Measurements from ENCODE around the gene CACNB3.

The CACNB3 gene

DNA sequence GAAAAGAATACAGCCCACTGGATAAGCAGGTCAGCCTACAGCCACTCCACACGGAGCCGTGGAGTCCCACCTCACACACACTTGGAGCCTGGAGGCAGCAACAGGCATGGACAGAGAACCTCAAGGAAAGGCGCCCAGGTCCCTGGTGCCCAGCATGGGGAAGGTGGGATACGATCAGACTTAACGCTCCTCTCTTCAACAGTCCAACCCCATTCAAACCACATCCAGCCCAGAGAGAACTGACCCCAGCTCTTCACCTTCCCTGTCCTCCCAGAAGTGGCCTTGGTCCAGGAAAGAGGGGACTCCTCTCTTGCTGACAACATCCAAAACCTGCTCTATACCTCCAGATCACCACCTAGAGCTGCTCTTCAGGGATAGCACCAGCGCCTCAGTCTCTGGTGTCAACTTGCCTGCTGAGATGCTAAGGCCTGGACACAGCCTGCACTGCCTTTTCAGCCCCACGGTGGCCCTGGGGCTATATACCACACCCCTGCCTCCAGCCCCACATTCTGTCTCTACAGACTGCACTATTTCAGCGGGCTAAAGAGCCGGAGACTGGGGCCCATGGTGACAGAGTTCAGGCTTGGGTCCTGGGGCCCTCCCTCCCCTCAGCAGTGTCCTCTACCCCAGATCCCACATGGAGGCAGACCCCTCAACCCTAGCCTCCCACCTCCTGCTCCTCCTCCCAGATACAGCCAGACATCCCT lies 36.4 kb upstream of the CACNB3 start:
- Histone ChIP-seq H3K27me3 (ENCODE audit: control insufficient read depth, low read length) (peaks cover 10% of the 10 kb centered on the region; the same call in 1 of the 2 replicates), H3K27ac (ENCODE audit: low read depth, low read length) (no peak overlapping the region), H3K4me1 (ENCODE audit: control insufficient read depth, low read length) (peaks cover 6% of the 10 kb centered on the region; the same call in 1 of the 2 replicates), H3K9me2 (replicated peaks; ENCODE audit: control insufficient read depth, low read length) (no peaks in the 10 kb centered on the region), H4K20me1 (ENCODE audit: control insufficient read depth, insufficient read depth, low read depth, low read length) (no peaks in the 10 kb centered on the region), H3K36me3 (ENCODE audit: control insufficient read depth, low read length) (no peaks in the 10 kb centered on the region), H3K79me2 (ENCODE audit: control insufficient read depth, low read length) (no peaks in the 10 kb centered on the region), H3F3A (ENCODE audit: control insufficient read depth, insufficient read depth) (no peaks in the 10 kb centered on the region), H3K4me2 (ENCODE audit: low read length) (no peak overlapping the region), H3K4me3 (ENCODE audit: low read length) (no peak overlapping the region), H3K9me3 (ENCODE audit: control insufficient read depth, insufficient read depth, low read length) (no peaks in the 10 kb centered on the region)
- TF ChIP-seq, protein P1, sequence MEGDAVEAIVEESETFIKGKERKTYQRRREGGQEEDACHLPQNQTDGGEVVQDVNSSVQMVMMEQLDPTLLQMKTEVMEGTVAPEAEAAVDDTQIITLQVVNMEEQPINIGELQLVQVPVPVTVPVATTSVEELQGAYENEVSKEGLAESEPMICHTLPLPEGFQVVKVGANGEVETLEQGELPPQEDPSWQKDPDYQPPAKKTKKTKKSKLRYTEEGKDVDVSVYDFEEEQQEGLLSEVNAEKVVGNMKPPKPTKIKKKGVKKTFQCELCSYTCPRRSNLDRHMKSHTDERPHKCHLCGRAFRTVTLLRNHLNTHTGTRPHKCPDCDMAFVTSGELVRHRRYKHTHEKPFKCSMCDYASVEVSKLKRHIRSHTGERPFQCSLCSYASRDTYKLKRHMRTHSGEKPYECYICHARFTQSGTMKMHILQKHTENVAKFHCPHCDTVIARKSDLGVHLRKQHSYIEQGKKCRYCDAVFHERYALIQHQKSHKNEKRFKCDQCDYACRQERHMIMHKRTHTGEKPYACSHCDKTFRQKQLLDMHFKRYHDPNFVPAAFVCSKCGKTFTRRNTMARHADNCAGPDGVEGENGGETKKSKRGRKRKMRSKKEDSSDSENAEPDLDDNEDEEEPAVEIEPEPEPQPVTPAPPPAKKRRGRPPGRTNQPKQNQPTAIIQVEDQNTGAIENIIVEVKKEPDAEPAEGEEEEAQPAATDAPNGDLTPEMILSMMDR (IDR thresholded peaks at IDR 0.05; ENCODE audit: low read depth, low read length, poor library complexity, severe bottlenecking): no peak
- TF ChIP-seq EZH2phosphoT487 (IDR thresholded peaks at IDR 0.05; ENCODE audit: borderline replicate concordance, low read length): no peak

DNA sequence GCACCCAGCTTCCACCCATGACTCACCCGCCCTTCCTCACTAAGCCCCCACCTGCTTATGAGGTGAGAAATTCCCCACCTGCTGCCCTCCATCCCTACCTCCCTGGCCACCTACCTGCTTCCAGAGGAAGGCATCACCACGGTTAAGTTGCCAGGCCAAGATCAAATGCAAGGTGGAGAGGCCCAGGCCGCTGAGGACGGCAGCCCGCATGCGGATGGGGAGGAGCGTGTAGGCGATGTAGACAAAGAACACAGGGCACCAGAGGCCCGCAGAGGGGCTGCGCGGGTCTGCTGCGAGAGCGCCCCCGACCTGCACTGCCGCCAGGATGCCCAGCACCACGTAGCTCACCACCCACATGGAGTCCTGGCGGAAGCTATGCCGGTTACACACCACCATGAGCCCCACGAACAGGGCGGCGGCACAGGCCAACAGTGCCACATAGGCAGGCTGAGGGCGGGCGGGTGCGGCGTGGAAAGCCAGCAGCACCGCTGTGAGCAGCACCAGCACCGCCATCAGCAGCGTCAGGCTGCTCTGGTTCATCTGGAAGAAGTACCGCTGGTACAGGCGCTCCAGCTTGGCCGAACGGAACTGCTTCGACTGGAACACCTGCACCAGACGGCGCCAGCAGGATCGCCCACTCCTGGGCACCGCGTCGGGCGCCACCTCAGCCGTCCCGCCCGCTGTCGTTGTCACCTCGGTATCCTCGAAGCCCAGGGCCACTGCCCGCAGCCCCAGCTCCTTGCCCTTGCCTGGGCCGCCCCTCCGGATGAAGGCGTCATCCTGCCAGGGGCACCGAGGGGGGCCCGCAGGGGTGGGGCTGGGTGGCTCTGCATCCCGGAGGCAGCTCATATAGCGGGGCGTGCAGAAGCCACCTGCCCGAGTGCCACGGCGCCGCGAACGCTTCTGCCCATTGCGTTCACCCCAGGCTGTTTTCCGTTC lies 35.6 kb upstream of the CACNB3 start:
- Histone ChIP-seq H3K4me1 (ENCODE audit: control insufficient read depth, low read length) (peaks cover 6% of the 10 kb centered on the region; the same call in 1 of the 2 replicates), H3K9me2 (replicated peaks; ENCODE audit: control insufficient read depth, low read length) (no peaks in the 10 kb centered on the region), H3K79me2 (ENCODE audit: control insufficient read depth, low read length) (no peaks in the 10 kb centered on the region), H3K36me3 (ENCODE audit: control insufficient read depth, low read length) (no peaks in the 10 kb centered on the region), H4K20me1 (ENCODE audit: control insufficient read depth, insufficient read depth, low read depth, low read length) (no peaks in the 10 kb centered on the region), H3K27me3 (ENCODE audit: control insufficient read depth, low read length) (peaks cover 19% of the 10 kb centered on the region), H3K9me3 (ENCODE audit: control insufficient read depth, insufficient read depth, low read length) (no peaks in the 10 kb centered on the region), H3K4me2 (ENCODE audit: low read length) (no peak overlapping the region), H3K27ac (ENCODE audit: low read depth, low read length) (no peak overlapping the region), H3K4me3 (ENCODE audit: low read length) (no peak overlapping the region), H3F3A (ENCODE audit: control insufficient read depth, insufficient read depth) (no peaks in the 10 kb centered on the region)
- TF ChIP-seq, protein P1 (IDR thresholded peaks at IDR 0.05; ENCODE audit: low read depth, low read length, poor library complexity, severe bottlenecking): no peak

DNA sequence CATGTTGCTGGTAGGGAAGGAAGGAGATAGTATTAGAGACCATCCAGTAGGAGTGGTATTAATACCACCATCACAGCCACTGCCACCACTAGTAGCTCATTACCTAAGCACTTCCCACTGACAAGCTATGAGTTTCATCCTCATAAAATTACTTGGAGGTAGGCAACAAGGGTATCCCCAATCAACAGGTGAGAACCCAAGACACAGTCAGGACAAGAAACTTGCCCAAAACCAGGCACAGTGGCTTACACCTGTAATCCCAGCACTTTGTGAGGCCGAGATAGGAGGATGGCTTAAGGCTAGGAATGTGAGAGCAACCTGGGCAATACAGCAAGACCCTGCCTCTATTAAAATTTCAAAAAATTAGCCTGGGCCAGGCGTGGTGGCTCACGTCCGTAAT lies 34.9 kb upstream of the CACNB3 start:
- Histone ChIP-seq H3K27ac (ENCODE audit: low read depth, low read length) (no peak overlapping the region), H3K9me2 (replicated peaks; ENCODE audit: control insufficient read depth, low read length) (no peaks in the 10 kb centered on the region), H3K4me2 (ENCODE audit: low read length) (no peak overlapping the region), H3K79me2 (ENCODE audit: control insufficient read depth, low read length) (no peaks in the 10 kb centered on the region), H3F3A (ENCODE audit: control insufficient read depth, insufficient read depth) (no peaks in the 10 kb centered on the region), H3K9me3 (ENCODE audit: control insufficient read depth, insufficient read depth, low read length) (no peaks in the 10 kb centered on the region), H3K27me3 (ENCODE audit: control insufficient read depth, low read length) (peaks cover 26% of the 10 kb centered on the region), H3K4me3 (ENCODE audit: low read length) (no peak overlapping the region), H4K20me1 (ENCODE audit: control insufficient read depth, insufficient read depth, low read depth, low read length) (no peaks in the 10 kb centered on the region), H3K4me1 (ENCODE audit: control insufficient read depth, low read length) (peaks cover 6% of the 10 kb centered on the region; the same call in 1 of the 2 replicates), H3K36me3 (ENCODE audit: control insufficient read depth, low read length) (no peaks in the 10 kb centered on the region)
- no peak for TF ChIP-seq EZH2phosphoT487 (IDR thresholded peaks at IDR 0.05; ENCODE audit: borderline replicate concordance, low read length)
- TF ChIP-seq, protein P1 (IDR thresholded peaks at IDR 0.05; ENCODE audit: low read depth, low read length, poor library complexity, severe bottlenecking): no peak

Data from DOHH2 (cell line).